Loucy (cell line): ENCODE measurements around the gene NTF4.
"Not testable (repeated sequence)": the region's sequence is repeated elsewhere in the genome, so short reads cannot be mapped to it uniquely, and the experiment has no call there.

Source experiments
- H2AFZ ChIP-seq: fragments of 200-600 bp; sonication (generic); 2 replicates; pipeline ENCODE4 v1.6.0; 2016; ENCODE audit warnings: antibody characterized with exemption, mild to moderate bottlenecking, low read length, moderate library complexity
- H3F3A ChIP-seq: fragments of 200-600 bp; 2 replicates; pipeline ENCODE4 v1.6.0; 2016; ENCODE audit warnings: antibody characterized with exemption, low read depth, mild to moderate bottlenecking
- H3K27me3 ChIP-seq: fragments of 200-600 bp; sonication (generic); 2 replicates; pipeline ENCODE4 v1.6.1; 2014; ENCODE audit warnings: low read length, mild to moderate bottlenecking; ENCODE audit not compliant: insufficient read depth, poor library complexity, severe bottlenecking
- H3K36me3 ChIP-seq: fragments of 200-600 bp; sonication (generic); 2 replicates; pipeline ENCODE4 v1.6.1; 2016; ENCODE audit warnings: low read length; ENCODE audit not compliant: insufficient read depth
- H3K4me1 ChIP-seq: fragments of 200-600 bp; sonication (generic); 2 replicates; pipeline ENCODE4 v1.5.1; 2014; ENCODE audit warnings: low read length, mild to moderate bottlenecking; ENCODE audit not compliant: insufficient read depth, poor library complexity, severe bottlenecking
- H3K4me2 ChIP-seq: fragments of 200-600 bp; sonication (generic); 2 replicates; pipeline ENCODE4 v1.6.0; 2014; ENCODE audit warnings: antibody characterized with exemption, low read length, low read depth, mild to moderate bottlenecking; ENCODE audit not compliant: poor library complexity, severe bottlenecking
- H3K4me3 ChIP-seq: fragments of 200-600 bp; sonication (generic); 2 replicates; pipeline ENCODE4 v1.5.1; 2014; ENCODE audit warnings: low read length, mild to moderate bottlenecking, mixed read lengths; ENCODE audit not compliant: poor library complexity, severe bottlenecking
- H3K79me2 ChIP-seq: fragments of 200-600 bp; sonication (generic); 2 replicates; pipeline ENCODE4 v1.6.1; 2014; ENCODE audit warnings: low read length; ENCODE audit not compliant: insufficient read depth
- H3K9ac ChIP-seq: fragments of 200-600 bp; sonication (generic); 2 replicates; pipeline ENCODE4 v1.6.0; 2014; ENCODE audit warnings: mild to moderate bottlenecking, low read depth, low read length, moderate library complexity; ENCODE audit not compliant: poor library complexity, severe bottlenecking
- H3K9me2 ChIP-seq: fragments of 200-600 bp; sonication (generic); replicated peaks from 2 replicates; pipeline ENCODE4 v1.6.1; 2016; ENCODE audit warnings: low read depth, low read length, mixed read lengths
- H3K9me3 ChIP-seq: fragments of 200-600 bp; sonication (generic); 2 replicates; pipeline ENCODE4 v1.6.1; 2014; ENCODE audit warnings: mild to moderate bottlenecking, antibody characterized with exemption, low read length, low read depth; ENCODE audit not compliant: insufficient read depth
- H4K20me1 ChIP-seq: fragments of 200-600 bp; sonication (generic); 2 replicates; pipeline ENCODE4 v1.6.0; 2014; ENCODE audit warnings: antibody characterized with exemption, low read length, mild to moderate bottlenecking; ENCODE audit not compliant: insufficient read depth, poor library complexity, severe bottlenecking
- CTCF ChIP-seq: fragments of 200-600 bp; sonication (generic); conservative IDR thresholded peaks from 2 replicates; pipeline ENCODE4 v1.5.1; 2014; ENCODE audit warnings: mild to moderate bottlenecking, antibody characterized with exemption, low read length
- EZH2phosphoT487 ChIP-seq: fragments of 200-600 bp; IDR thresholded peaks from 2 replicates; pipeline ENCODE4 v1.6.1; 2018; ENCODE audit warnings: antibody characterized with exemption, mild to moderate bottlenecking, moderate library complexity, borderline replicate concordance

Gene NTF4

GRCh38 chr19:49059053-49059452, 5.6 kb downstream of the NTF4 start:
- Histone ChIP-seq H4K20me1 (no peaks in the 10 kb centered on the region), H3K79me2 (no peaks in the 10 kb centered on the region), H3K4me1 (no peaks in the 10 kb centered on the region), H3K9ac (no peak overlapping the region), H3K9me2 (no peaks in the 10 kb centered on the region), H3K9me3 (no peaks in the 10 kb centered on the region), H3K27me3 (no peaks in the 10 kb centered on the region), H3K4me3 (no peak overlapping the region), H3F3A (no peaks in the 10 kb centered on the region), H3K4me2 (no peak overlapping the region), H2AFZ (no peak overlapping the region), H3K36me3 (no peaks in the 10 kb centered on the region)
- TF ChIP-seq CTCF (no peak), EZH2phosphoT487 (no peak)

- Histone ChIP-seq H3K4me1 (no peaks in the 10 kb centered on the region), H3F3A (no peaks in the 10 kb centered on the region), H3K4me2 (no peak overlapping the region), H3K9me2 (no peaks in the 10 kb centered on the region), H3K27me3 (no peaks in the 10 kb centered on the region), H3K9me3 (no peaks in the 10 kb centered on the region), H4K20me1 (no peaks in the 10 kb centered on the region), H2AFZ (no peak overlapping the region), H3K36me3 (no peaks in the 10 kb centered on the region), H3K79me2 (no peaks in the 10 kb centered on the region), H3K4me3 (no peak overlapping the region), H3K9ac (no peak overlapping the region)
- TF ChIP-seq EZH2phosphoT487, result no peak
- TF ChIP-seq CTCF, result no peak
These were observed 6.1 kb downstream of the NTF4 start for GRCh38 chr19:49058562-49058961.

- H3K4me2 ChIP-seq, result no peak within 1 kb of the TSS
- H3K4me3 ChIP-seq, result no peak within 1 kb of the TSS
- H3F3A ChIP-seq, result no peaks in the 10 kb centered on the region
- H3K79me2 ChIP-seq, result no peaks in the 10 kb centered on the region
- no peaks in the 10 kb centered on the region for H4K20me1 ChIP-seq
- H3K9me2 ChIP-seq, result no peaks in the 10 kb centered on the region
- no peaks in the 10 kb centered on the region for H3K36me3 ChIP-seq
- no peaks in the 10 kb centered on the region for H3K4me1 ChIP-seq
- no peaks in the 10 kb centered on the region for H3K9me3 ChIP-seq
- no peak within 1 kb of the TSS for H2AFZ ChIP-seq
- no peak within 1 kb of the TSS for H3K9ac ChIP-seq
- TF ChIP-seq CTCF (no peak), EZH2phosphoT487 (no peak)
- no peaks in the 10 kb centered on the region for H3K27me3 ChIP-seq
These were observed 6.9 kb downstream of the NTF4 start, which contains the start of gene CGB7 for GRCh38 chr19:49057636-49058234. CGB7 (minus strand) TSS chr19:49057749; CDS start chr19:49055375, 2,374 bp downstream.

GRCh38 chr19:49056902-49057596, 7.6 kb downstream of the NTF4 start:
- H3K9me2 ChIP-seq, H3K4me2 ChIP-seq, H3K4me3 ChIP-seq, H4K20me1 ChIP-seq, H2AFZ ChIP-seq, H3K4me1 ChIP-seq, H3K9me3 ChIP-seq, H3K36me3 ChIP-seq, H3F3A ChIP-seq, H3K27me3 ChIP-seq, H3K79me2 ChIP-seq, H3K9ac ChIP-seq: not testable (repeated sequence)
